CD4-positive, alpha-beta T cell treated with Interleukin-6 for 4 hours (primary cell): Measurements from ENCODE around the gene PTPRN2.
A peak's percentile ranks its signal among the peaks of the same experiment; 100 is the strongest.

Source experiments
- DNase-seq: peaks from one replicate; pipeline ENCODE4 v3.0.0-alpha.2; 2020; ENCODE audit warnings: mixed read lengths

PTPRN2 gene

GRCh38 chr7:157634401-157635147 is 953.0 kb downstream of the PTPRN2 start:
- DNase-seq: no peak

- no peak for DNase-seq
Measured at GRCh38 chr7:157633465-157634185, 954.0 kb downstream of the PTPRN2 start.

GRCh38 chr7:157630301-157630853 is 957.2 kb downstream of the PTPRN2 start:
- DNase-seq: no peak

GRCh38 chr7:157628456-157628855 is 959.2 kb downstream of the PTPRN2 start:
- DNase-seq: no peak

GRCh38 chr7:157627646-157628045 is 960.0 kb downstream of the PTPRN2 start:
- no peak for DNase-seq

- DNase-seq: no peak
Measured at GRCh38 chr7:157627033-157627432, 960.6 kb downstream of the PTPRN2 start.

- peak; percentile 39 for DNase-seq
Measured at GRCh38 chr7:157625973-157626742, 961.5 kb downstream of the PTPRN2 start.

GRCh38 chr7:157623556-157623955 is 964.1 kb downstream of the PTPRN2 start:
- DNase-seq: no peak

GRCh38 chr7:157622408-157623205 is 965.0 kb downstream of the PTPRN2 start:
- peak; percentile 23 for DNase-seq

GRCh38 chr7:157622000-157622399 is 965.6 kb downstream of the PTPRN2 start:
- peak; percentile 64 for DNase-seq

- no peak for DNase-seq
Measured at GRCh38 chr7:157621131-157621681, 966.4 kb downstream of the PTPRN2 start.

GRCh38 chr7:157620616-157621015 is 967.0 kb downstream of the PTPRN2 start:
- no peak for DNase-seq

GRCh38 chr7:157619753-157620525 is 967.7 kb downstream of the PTPRN2 start:
- no peak for DNase-seq

GRCh38 chr7:157618823-157619606 is 968.6 kb downstream of the PTPRN2 start:
- no peak for DNase-seq

- no peak for DNase-seq
Measured at GRCh38 chr7:157618091-157618726, 969.4 kb downstream of the PTPRN2 start.

GRCh38 chr7:157617401-157617800 is 970.2 kb downstream of the PTPRN2 start:
- DNase-seq: no peak

GRCh38 chr7:157616931-157617330 is 970.7 kb downstream of the PTPRN2 start:
- no peak for DNase-seq

- no peak for DNase-seq
Measured at GRCh38 chr7:157616426-157616825, 971.2 kb downstream of the PTPRN2 start.

- DNase-seq: no peak
Measured at GRCh38 chr7:157615852-157616251, 971.8 kb downstream of the PTPRN2 start.
